Panc1 (cell line): ENCODE data around the gene TLCD5. TPM values are rescaled to one million over a fixed set of nuclear protein-coding genes. Genes with fewer than 3 reads are reported as not detected.
A peak's percentile ranks its signal among the peaks of the same experiment; 100 is the strongest.

Experiments
- ATAC-seq: fragments of 200-7000 bp; cut with Tn5 transposase; 2 replicates; pipeline ENCODE4 v1.9.1; 2020; ENCODE audit warnings: mild to moderate bottlenecking, moderate library complexity
- BruUV-seq: library from RNA; stranded (reverse); fragments of 400-500 nt; replicated peaks from 2 replicates; lab custom pipeline; 2021; lab: Mats Ljungman, UMichigan
- CTCF ChIA-PET: fragments of 300-600 bp; sonication (Branson Sonifier 250); formaldehyde crosslinking; loops from one replicate; lab custom pipeline; 2022; ENCODE audit warnings: antibody characterized with exemption; lab: Charles Lee
- POLR2A ChIA-PET: fragments of 300-600 bp; sonication (Branson Sonifier 250); formaldehyde crosslinking; loops from one replicate; lab custom pipeline; 2022; ENCODE audit warnings: antibody characterized with exemption; lab: Charles Lee
- DNase-seq: peaks from one replicate; pipeline ENCODE4 v3.0.0-alpha.2; 2010; ENCODE audit warnings: low read depth, low spot score
- H3K27ac ChIP-seq: 2 replicates; pipeline ENCODE4 v1.5.1; 2011; ENCODE audit warnings: mild to moderate bottlenecking, low read length, inconsistent platforms
- H3K27me3 ChIP-seq: fragments of 200-500 bp; sonication (Bioruptor generic); 2 replicates; pipeline ENCODE4 v1.6.0; 2014; ENCODE audit warnings: low read length, inconsistent platforms; ENCODE audit not compliant: control insufficient read depth, insufficient read depth
- H3K36me3 ChIP-seq: fragments of 200-500 bp; sonication (Bioruptor generic); 2 replicates; pipeline ENCODE4 v1.5.1; 2014; ENCODE audit warnings: inconsistent platforms, mild to moderate bottlenecking, low read length, moderate library complexity; ENCODE audit not compliant: control insufficient read depth, insufficient read depth
- H3K4me1 ChIP-seq: 2 replicates; pipeline ENCODE4 v1.5.1; 2011; ENCODE audit warnings: inconsistent platforms, mild to moderate bottlenecking, low read length, moderate library complexity; ENCODE audit not compliant: control insufficient read depth, insufficient read depth
- H3K4me3 ChIP-seq, 2 experiments: 2 replicates each; pipeline ENCODE4 v1.5.1; 2011 to 2012; ENCODE audit warnings: low read depth in 2 of 2, low read length in 2 of 2, mild to moderate bottlenecking in 2 of 2, inconsistent platforms in 1 of 2, moderate library complexity in 1 of 2
- H3K9me3 ChIP-seq: fragments of 200-500 bp; sonication (Bioruptor generic); 2 replicates; pipeline ENCODE4 v1.5.1; 2014; ENCODE audit warnings: low read depth, mild to moderate bottlenecking, inconsistent platforms, low read length, moderate library complexity; ENCODE audit not compliant: control insufficient read depth, insufficient read depth
- CTCF ChIP-seq: fragments of 450-650 bp; IDR thresholded peaks from 2 replicates; pipeline ENCODE4 v1.5.1; 2017; ENCODE audit warnings: mild to moderate bottlenecking
- POLR2AphosphoS5 ChIP-seq: IDR thresholded peaks from 2 replicates; pipeline ENCODE4 v1.6.1; 2012; ENCODE audit warnings: mild to moderate bottlenecking, low read depth, low read length, moderate library complexity
- REST ChIP-seq, 2 experiments: IDR thresholded peaks; 2 replicates each; pipeline ENCODE4 v1.6.1; 2011 to 2012; ENCODE audit warnings: low read depth in 2 of 2, control low read depth in 1 of 2, low read length in 1 of 2, mild to moderate bottlenecking in 1 of 2, moderate library complexity in 1 of 2; ENCODE audit not compliant: insufficient read depth in 1 of 2
- SIN3A ChIP-seq: IDR thresholded peaks from 2 replicates; pipeline ENCODE4 v1.6.1; 2012; ENCODE audit warnings: low read depth, mild to moderate bottlenecking, low read length, moderate library complexity, borderline replicate concordance; ENCODE audit not compliant: insufficient read depth
- TCF7L2 ChIP-seq: IDR thresholded peaks from 2 replicates; pipeline ENCODE4 v1.6.1; 2011; ENCODE audit warnings: mild to moderate bottlenecking, low read depth, low read length, inconsistent platforms
- in situ Hi-C: cut with HindIII; loops from 2 replicates; pipeline ENCODE4 v1.10.0; 2016; ENCODE audit warnings: low sequenced_read_pairs, low pct_unique_long_range_greater_than_20kb
- intact Hi-C: fragments of 100-400 bp; cut with micrococcal nuclease; formaldehyde crosslinking; loops from one replicate; pipeline ENCODE4 v1.10.0; 2022; ENCODE audit not compliant: unreplicated experiment
- total RNA-seq: library from RNA; stranded (reverse); gene quantifications from one replicate; pipeline ENCODE4 v1.2.1, GENCODE V29; 2021; ENCODE audit not compliant: unreplicated experiment

Gene TLCD5
- total RNA-seq, 1 experiment from 2014 or later: 22.8 TPM

- no peak overlapping the region; the same call in 1 of the 2 replicates for H3K27ac ChIP-seq
- ATAC-seq: peak; percentile 57
- DNase-seq: no peak
- H3K4me3 ChIP-seq: no peak overlapping the region
- intact Hi-C loops (no loop called here), in situ Hi-C loops (no loop called here)
- no peak for TF ChIP-seq TCF7L2
- no peak for TF ChIP-seq CTCF
- TF ChIP-seq SIN3A: no peak
- no peak for TF ChIP-seq POLR2AphosphoS5
- TF ChIP-seq REST (IDR thresholded peaks at IDR 0.05; ENCODE audit: insufficient read depth in 1 of 2, low read depth in 2 of 2, low read length in 1 of 2): no peak
- no peaks in the 10 kb centered on the region for H3K36me3 ChIP-seq
- H3K27me3 ChIP-seq: no peaks in the 10 kb centered on the region
- ChIA-PET POLR2A (no interaction called here), CTCF (no interaction called here)
- BruUV-seq: no TSS peak
- peaks cover 32% of the 10 kb centered on the region for H3K4me1 ChIP-seq
- no peaks in the 10 kb centered on the region for H3K9me3 ChIP-seq
These were observed 29.0 kb downstream of the TLCD5 start for GRCh38 chr11:120354068-120354467.

GRCh38 chr11:120354779-120355178 lies 29.7 kb downstream of the TLCD5 start:
- no peak overlapping the region for H3K4me3 ChIP-seq
- H3K4me1 ChIP-seq: peaks cover 25% of the 10 kb centered on the region
- ATAC-seq: no peak
- no peaks in the 10 kb centered on the region for H3K36me3 ChIP-seq
- no peak for TF ChIP-seq CTCF
- TF ChIP-seq REST (IDR thresholded peaks at IDR 0.05; ENCODE audit: insufficient read depth in 1 of 2, low read depth in 2 of 2, low read length in 1 of 2): no peak
- TF ChIP-seq SIN3A: no peak
- no peak for TF ChIP-seq POLR2AphosphoS5
- no peak for TF ChIP-seq TCF7L2
- no peak for DNase-seq
- no peaks in the 10 kb centered on the region for H3K27me3 ChIP-seq
- H3K27ac ChIP-seq: no peak overlapping the region
- ChIA-PET POLR2A (no interaction called here), CTCF (no interaction called here)
- no TSS peak for BruUV-seq
- intact Hi-C loops (no loop called here), in situ Hi-C loops (no loop called here)
- H3K9me3 ChIP-seq: no peaks in the 10 kb centered on the region
